AG09319 (cell line): ENCODE results near the gene KRT7.

Experiments used
- DNase-seq: peaks from one replicate; pipeline ENCODE4 v3.0.0-alpha.2; 2010; ENCODE audit warnings: low read depth; ENCODE audit errors: extremely low read depth
- TF ChIP-seq, protein P1 (sequence below): IDR thresholded peaks from 2 replicates; pipeline ENCODE4 v1.5.1; 2011; ENCODE audit warnings: low read depth, mild to moderate bottlenecking, inconsistent platforms, low read length, moderate library complexity

KRT7 gene

DNA sequence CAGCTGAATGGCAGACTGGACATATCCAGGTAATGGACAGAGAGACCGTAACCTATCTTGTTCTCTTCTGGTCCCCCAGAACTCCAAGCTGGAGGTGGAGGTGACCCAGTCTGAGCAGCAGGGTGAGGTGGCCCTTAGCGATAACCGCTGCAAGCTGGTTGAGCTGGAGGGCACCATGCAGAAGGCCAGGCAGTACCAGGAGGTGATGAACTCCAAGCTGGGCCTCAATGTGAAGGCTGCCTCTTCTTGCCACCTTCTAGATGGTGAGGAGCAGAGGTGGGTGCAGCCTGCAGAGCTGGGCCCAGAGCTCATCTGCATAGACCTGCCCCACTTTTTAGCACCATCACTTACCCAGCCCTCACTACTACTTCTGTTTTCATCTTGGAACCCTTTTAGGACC lies 34.2 kb downstream of the KRT7 start:
- DNase-seq, result no peak
- TF ChIP-seq, protein P1, sequence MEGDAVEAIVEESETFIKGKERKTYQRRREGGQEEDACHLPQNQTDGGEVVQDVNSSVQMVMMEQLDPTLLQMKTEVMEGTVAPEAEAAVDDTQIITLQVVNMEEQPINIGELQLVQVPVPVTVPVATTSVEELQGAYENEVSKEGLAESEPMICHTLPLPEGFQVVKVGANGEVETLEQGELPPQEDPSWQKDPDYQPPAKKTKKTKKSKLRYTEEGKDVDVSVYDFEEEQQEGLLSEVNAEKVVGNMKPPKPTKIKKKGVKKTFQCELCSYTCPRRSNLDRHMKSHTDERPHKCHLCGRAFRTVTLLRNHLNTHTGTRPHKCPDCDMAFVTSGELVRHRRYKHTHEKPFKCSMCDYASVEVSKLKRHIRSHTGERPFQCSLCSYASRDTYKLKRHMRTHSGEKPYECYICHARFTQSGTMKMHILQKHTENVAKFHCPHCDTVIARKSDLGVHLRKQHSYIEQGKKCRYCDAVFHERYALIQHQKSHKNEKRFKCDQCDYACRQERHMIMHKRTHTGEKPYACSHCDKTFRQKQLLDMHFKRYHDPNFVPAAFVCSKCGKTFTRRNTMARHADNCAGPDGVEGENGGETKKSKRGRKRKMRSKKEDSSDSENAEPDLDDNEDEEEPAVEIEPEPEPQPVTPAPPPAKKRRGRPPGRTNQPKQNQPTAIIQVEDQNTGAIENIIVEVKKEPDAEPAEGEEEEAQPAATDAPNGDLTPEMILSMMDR, result no peak

DNA sequence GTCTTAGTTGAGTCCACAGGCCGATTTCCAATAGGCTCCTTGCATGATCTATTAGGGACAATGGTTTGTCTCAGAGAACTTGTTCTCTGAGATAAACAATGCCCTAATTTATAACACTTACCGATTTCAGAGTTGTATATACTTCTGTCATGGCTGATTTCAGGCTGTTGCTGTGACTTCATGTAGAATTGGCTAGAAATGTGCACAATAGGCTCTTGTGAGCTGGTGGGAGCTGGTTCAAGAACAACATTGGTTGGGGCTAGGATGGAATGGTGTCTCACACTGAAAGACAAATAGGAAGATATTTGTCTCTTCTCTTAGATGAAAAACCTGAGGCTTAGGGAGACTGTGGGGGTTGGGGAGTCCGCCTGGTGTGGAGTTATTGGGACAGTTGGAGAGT lies 34.7 kb downstream of the KRT7 start:
- DNase-seq, result no peak
- TF ChIP-seq, protein P1, result no peak

GRCh38 chr12:52268212-52268611 lies 35.2 kb downstream of the KRT7 start:
- TF ChIP-seq, protein P1, result no peak

GRCh38 chr12:52270541-52271070 lies 37.6 kb downstream of the KRT7 start:
- DNase-seq, result no peak
- TF ChIP-seq, protein P1, result no peak

More at GRCh38 chr12:52268212-52268611, 35.2 kb downstream of the KRT7 start:
- DNase-seq, result no peak

DNA sequence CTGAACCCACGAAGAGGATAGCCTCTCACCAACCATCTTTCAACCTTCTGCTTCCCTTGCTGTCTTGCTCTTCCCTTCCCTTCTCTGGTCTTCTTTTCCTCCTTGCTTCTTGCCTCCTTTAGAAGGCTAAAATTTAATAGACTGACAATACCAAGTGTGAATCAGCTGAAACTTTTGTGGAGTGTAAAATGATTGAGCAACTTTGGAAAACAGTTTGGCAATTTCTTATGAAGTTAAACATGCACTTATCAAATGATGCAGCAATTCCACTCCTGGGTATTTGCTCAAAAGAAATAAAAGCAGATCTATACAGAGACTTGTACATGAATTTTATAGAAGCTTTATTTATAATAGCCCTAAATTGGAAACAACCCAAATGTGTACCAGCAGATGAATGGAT lies 38.1 kb downstream of the KRT7 start:
- DNase-seq, result no peak
- TF ChIP-seq, protein P1, result no peak

GRCh38 chr12:52274521-52275120 lies 41.6 kb downstream of the KRT7 start, which contains the start of gene KRT86:
KRT86 (plus strand) TSS chr12:52274645; CDS start chr12:52301917, 27,272 bp downstream.
- TF ChIP-seq, protein P1, result no peak
- no peak for DNase-seq

GRCh38 chr12:52275686-52276085 lies 42.6 kb downstream of the KRT7 start:
- no peak for DNase-seq
- TF ChIP-seq, protein P1, result no peak
